ENCODE data around the gene ADAT3. TPM values are rescaled to one million over a fixed set of nuclear protein-coding genes. Genes with fewer than 3 reads are reported as not detected.

Gene ADAT3
- total and polyA plus RNA-seq, 2 donors (not counting 1 experiment from before 2014, with no cell fraction given): 5.3 to 13.4 TPM

DNA sequence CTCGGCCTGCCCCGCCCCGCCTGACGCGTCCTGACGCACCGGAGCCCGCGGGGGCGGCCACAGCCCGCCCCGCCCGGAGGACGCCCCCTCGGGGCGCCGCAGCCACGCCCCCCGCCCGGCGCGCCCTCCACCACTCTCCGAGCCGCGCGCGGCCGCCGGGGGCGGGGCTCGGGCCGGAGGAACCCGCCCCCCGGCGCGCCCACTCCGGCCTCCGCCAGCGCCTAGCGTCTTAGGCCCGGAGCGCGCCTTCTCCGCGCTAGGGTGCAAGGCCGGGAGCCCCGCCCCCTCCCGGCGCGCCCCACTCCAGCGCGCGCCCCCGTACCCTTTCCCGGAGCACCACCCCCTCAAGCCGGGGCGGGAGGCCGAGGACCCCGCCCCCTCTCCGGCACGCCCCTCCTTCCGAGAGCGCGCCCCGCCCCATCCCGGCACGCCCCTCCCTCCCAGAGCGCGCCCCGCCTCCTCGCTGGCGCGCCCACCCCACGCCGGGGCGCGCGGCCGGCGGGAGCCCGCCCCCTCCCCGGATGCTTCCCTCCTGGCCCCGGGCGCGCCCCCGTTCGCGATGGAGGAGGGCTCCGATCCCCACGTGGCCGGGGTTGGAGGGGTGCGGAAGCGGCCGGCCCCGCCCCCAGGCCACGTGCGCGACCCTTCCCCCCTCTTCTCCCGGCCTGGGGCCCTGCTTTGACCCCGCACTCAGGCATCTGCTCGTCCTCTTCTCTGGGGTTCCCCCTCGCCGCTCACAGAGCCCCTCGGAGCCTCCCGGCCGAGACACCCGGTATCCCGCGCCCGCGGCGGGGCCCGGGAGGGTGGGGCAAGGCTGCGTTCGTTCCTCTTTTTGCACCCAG lies 41.3 kb upstream of the ADAT3 start:
- WGBS (ENCODE audit: insufficient coverage): under 1% methylated on average over 95 of the region's 115 CpGs
- H2AFZ ChIP-seq (ENCODE audit: insufficient read depth, low read depth, low read length, poor library complexity, severe bottlenecking): peak overlapping the region; percentile 76

More for the DNA sequence above, 41.3 kb upstream of the ADAT3 start:
- Histone ChIP-seq H3K4me1 (ENCODE audit: control insufficient read depth in 2 of 2, insufficient read depth in 2 of 2, low read length in 2 of 2) (peaks cover 26 to 42% of the 10 kb centered on the region in 2 donors), H4K20me1 (ENCODE audit: control insufficient read depth, insufficient read depth, low read length, poor library complexity, severe bottlenecking) (peaks cover 38% of the 10 kb centered on the region), H3K9ac (ENCODE audit: low read length) (peak overlapping the region; percentile 73), H3K4me3 (ENCODE audit: control extremely low read depth in 1 of 5, extremely low read depth in 1 of 5, insufficient read depth in 1 of 5, low read depth in 2 of 5, low read length in 4 of 5) (peak overlapping the region in 4 of 5 experiments; percentile 67 to 90 (median 72)), H3K27ac (ENCODE audit: low read length in 2 of 2) (peak overlapping the region; percentile 90 to 95), H3K9me3 (ENCODE audit: control extremely low read depth in 1 of 3, control insufficient read depth in 2 of 3, insufficient read depth in 1 of 3, low read length in 2 of 3) (no peaks in the 10 kb centered on the region), H3K79me2 (ENCODE audit: control insufficient read depth, insufficient read depth, low read length) (peaks cover 47% of the 10 kb centered on the region), H3K27me3 (replicated peaks in 1 of 4; ENCODE audit: control extremely low read depth in 1 of 4, control insufficient read depth in 3 of 4, insufficient read depth in 4 of 4, low read length in 3 of 4) (no peaks in the 10 kb centered on the region), H3K36me3 (replicated peaks in 1 of 2; ENCODE audit: control extremely low read depth in 1 of 2, control insufficient read depth in 1 of 2, extremely low read depth in 1 of 2, insufficient read depth in 2 of 2, low read length in 1 of 2) (peaks cover 0 to 5% of the 10 kb centered on the region in 2 experiments), H3K4me2 (replicated peaks; ENCODE audit: low read depth, low read length, poor library complexity, severe bottlenecking) (peak overlapping the region; percentile 84)
- H3K4me1 Mint-ChIP-seq: peaks cover 33% of the 10 kb centered on the region
- peak overlapping the region; percentile 93 for H3K27ac Mint-ChIP-seq
- H3K27me3 Mint-ChIP-seq: no peaks in the 10 kb centered on the region
- CTCF ChIA-PET: interaction anchor here (0.5 to 3.1 kb wide), 25 partner anchors 8 to 453 kb away, joined by 3 to 22 read pairs (median 5); partner anchors contain the start of genes ABHD17A, ADAT3, IZUMO4 and MOB3A
- POLR2A ChIA-PET: interaction anchor here (0.5 to 1.4 kb wide), 19 partner anchors 8 to 835 kb away, joined by 3 to 22 read pairs (median 4); partner anchors contain the start of genes ADAT3, REXO1 and SCAMP4
- ATAC-seq (ENCODE audit: low read depth) (peak; percentile 66), DNase-seq (peak; percentile 97)
- H3K4me3 Mint-ChIP-seq: peak overlapping the region; percentile 82
- TF ChIP-seq, protein P1, sequence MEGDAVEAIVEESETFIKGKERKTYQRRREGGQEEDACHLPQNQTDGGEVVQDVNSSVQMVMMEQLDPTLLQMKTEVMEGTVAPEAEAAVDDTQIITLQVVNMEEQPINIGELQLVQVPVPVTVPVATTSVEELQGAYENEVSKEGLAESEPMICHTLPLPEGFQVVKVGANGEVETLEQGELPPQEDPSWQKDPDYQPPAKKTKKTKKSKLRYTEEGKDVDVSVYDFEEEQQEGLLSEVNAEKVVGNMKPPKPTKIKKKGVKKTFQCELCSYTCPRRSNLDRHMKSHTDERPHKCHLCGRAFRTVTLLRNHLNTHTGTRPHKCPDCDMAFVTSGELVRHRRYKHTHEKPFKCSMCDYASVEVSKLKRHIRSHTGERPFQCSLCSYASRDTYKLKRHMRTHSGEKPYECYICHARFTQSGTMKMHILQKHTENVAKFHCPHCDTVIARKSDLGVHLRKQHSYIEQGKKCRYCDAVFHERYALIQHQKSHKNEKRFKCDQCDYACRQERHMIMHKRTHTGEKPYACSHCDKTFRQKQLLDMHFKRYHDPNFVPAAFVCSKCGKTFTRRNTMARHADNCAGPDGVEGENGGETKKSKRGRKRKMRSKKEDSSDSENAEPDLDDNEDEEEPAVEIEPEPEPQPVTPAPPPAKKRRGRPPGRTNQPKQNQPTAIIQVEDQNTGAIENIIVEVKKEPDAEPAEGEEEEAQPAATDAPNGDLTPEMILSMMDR (IDR thresholded peaks at IDR 0.05): no peak
- TF ChIP-seq EZH2 (IDR thresholded peaks at IDR 0.05; ENCODE audit: borderline replicate concordance, insufficient read depth, low read depth, low read length, poor library complexity, severe bottlenecking): no peak
- H3K9me3 Mint-ChIP-seq (ENCODE audit: insufficient read depth): no peaks in the 10 kb centered on the region
- intact Hi-C loops (cut with micrococcal nuclease): loop anchor here (1.0 to 5.0 kb wide), 8 partner anchors 8 to 403 kb away; partner anchors contain the start of genes ADAT3, IZUMO4, MOB3A and REXO1
